Measurements from ENCODE around the gene PFDN4.

GRCh38 chr20:54184071-54184470 lies 23.8 kb upstream of the PFDN4 start:
- TF ChIP-seq CTCF (IDR thresholded peaks at IDR 0.05; ENCODE audit: poor library complexity, severe bottlenecking) (no peak), EZH2 (IDR thresholded peaks at IDR 0.05; ENCODE audit: borderline replicate concordance, insufficient read depth, low read length, poor library complexity, severe bottlenecking) (no peak), POLR2AphosphoS5 (IDR thresholded peaks at IDR 0.05) (no peak), MXI1 (conservative IDR thresholded peaks at IDR 0.05; ENCODE audit: poor library complexity, severe bottlenecking) (no peak), TAF1 (IDR thresholded peaks at IDR 0.05; ENCODE audit: low read depth) (no peak), SMC3 (conservative IDR thresholded peaks at IDR 0.05; ENCODE audit: poor library complexity) (no peak), REST (IDR thresholded peaks at IDR 0.05; ENCODE audit: borderline replicate concordance) (no peak), EP300 (conservative IDR thresholded peaks at IDR 0.05; ENCODE audit: poor library complexity, severe bottlenecking) (no peak), RAD21 (conservative IDR thresholded peaks at IDR 0.05) (no peak)

Measured in neural cell (in vitro differentiated cells).